NCI-H446 treated with DMSO at 0.1 percent for 48 hours (cell line): ENCODE results near the gene DNAH1.

ENCODE experiments used
- DNase-seq: peaks from one replicate; lab custom pipeline; 2025; lab: John Stamatoyannopoulos, UW

DNAH1 gene

GRCh38 chr3:52433996-52434479 is 117.9 kb downstream of the DNAH1 start:
- no peak for DNase-seq

GRCh38 chr3:52434491-52435115 is 118.5 kb downstream of the DNAH1 start:
- DNase-seq, result no peak

GRCh38 chr3:52435246-52436101 is 119.4 kb downstream of the DNAH1 start:
- DNase-seq, result no peak

GRCh38 chr3:52436500-52437149 is 120.5 kb downstream of the DNAH1 start:
- no peak for DNase-seq

GRCh38 chr3:52437326-52438103 is 121.4 kb downstream of the DNAH1 start:
- no peak for DNase-seq

- DNase-seq, result no peak
These were observed 121.9 kb downstream of the DNAH1 start for GRCh38 chr3:52438104-52438376.

GRCh38 chr3:52438579-52439425 is 122.7 kb downstream of the DNAH1 start:
- DNase-seq, result no peak

GRCh38 chr3:52439426-52440248 is 123.5 kb downstream of the DNAH1 start:
- no peak for DNase-seq

GRCh38 chr3:52440249-52440551 is 124.1 kb downstream of the DNAH1 start:
- DNase-seq, result no peak

- no peak for DNase-seq
These were observed 124.6 kb downstream of the DNAH1 start for GRCh38 chr3:52440671-52441070.

- DNase-seq, result no peak
These were observed 125.1 kb downstream of the DNAH1 start for GRCh38 chr3:52441091-52441771.

- no peak for DNase-seq
These were observed 125.7 kb downstream of the DNAH1 start for GRCh38 chr3:52441772-52442332.

- DNase-seq, result no peak
These were observed 126.5 kb downstream of the DNAH1 start for GRCh38 chr3:52442409-52443267.

- DNase-seq, result no peak
These were observed 127.1 kb downstream of the DNAH1 start for GRCh38 chr3:52443268-52443610.

- DNase-seq, result no peak
These were observed 127.9 kb downstream of the DNAH1 start for GRCh38 chr3:52443791-52444687.

- no peak for DNase-seq
These were observed 129.0 kb downstream of the DNAH1 start, which contains the start of gene SEMA3G for GRCh38 chr3:52444860-52445793. SEMA3G (minus strand) TSS chr3:52445103; CDS start chr3:52445027, 76 bp downstream.

- DNase-seq, result no peak
These were observed 129.9 kb downstream of the DNAH1 start for GRCh38 chr3:52446042-52446441.
